Colonic mucosa (tissue), 4 donors: ENCODE measurements around the gene MVK. TPM values are rescaled to one million over a fixed set of nuclear protein-coding genes. Genes with fewer than 3 reads are reported as not detected.

Experiments
- DNase-seq: peaks from one replicate; pipeline ENCODE4 v3.0.0-alpha.2; 2020
- H3K27ac ChIP-seq: fragments of 200-600 bp; one replicate; pipeline ENCODE4 v1.8.0; 2021
- H3K27me3 ChIP-seq: fragments of 200-600 bp; one replicate; pipeline ENCODE4 v1.8.0; 2021
- H3K36me3 ChIP-seq: fragments of 200-600 bp; one replicate; pipeline ENCODE4 v1.8.0; 2021
- H3K4me1 ChIP-seq: fragments of 200-600 bp; one replicate; pipeline ENCODE4 v1.8.0; 2021; ENCODE audit warnings: mild to moderate bottlenecking
- H3K4me3 ChIP-seq: fragments of 200-600 bp; one replicate; pipeline ENCODE4 v1.8.0; 2021
- H3K9ac ChIP-seq, 2 donors: one replicate each; pipeline ENCODE4 v1.7.0; 2013; ENCODE audit warnings: control low read depth in 2 of 2, low read depth in 2 of 2, low read length in 2 of 2
- H3K9me3 ChIP-seq: fragments of 200-600 bp; one replicate; pipeline ENCODE4 v1.8.0; 2021
- intact Hi-C: fragments of 100-400 bp; cut with DNase I; formaldehyde crosslinking; loops from one replicate; pipeline ENCODE4 v1.14.1; 2022
- total RNA-seq, 2 donors: library from RNA; stranded (reverse); fragmentation: NEBNext Ultra II Directional in 1 of 2; extraction: Animal tissue kit (Norgen Biotek cat#: 25700) in 1 of 2; gene quantifications; one replicate each; pipeline ENCODE4 v1.2.1, GENCODE V29; 2021
- TF ChIP-seq, protein P1 (sequence below): fragments of 200-600 bp; IDR thresholded peaks from one replicate; pipeline ENCODE4 v1.8.0; 2022; ENCODE audit warnings: antibody characterized with exemption, mild to moderate bottlenecking
- donor health status: healthy.
- donor health status: DM: no; HTN: no; CAD: no.
- donor health status: DM: no; HTN: no; CAD: no.

MVK gene
- total RNA-seq, 2 donors from 2014 or later: 29.6 to 38.9 TPM

DNA sequence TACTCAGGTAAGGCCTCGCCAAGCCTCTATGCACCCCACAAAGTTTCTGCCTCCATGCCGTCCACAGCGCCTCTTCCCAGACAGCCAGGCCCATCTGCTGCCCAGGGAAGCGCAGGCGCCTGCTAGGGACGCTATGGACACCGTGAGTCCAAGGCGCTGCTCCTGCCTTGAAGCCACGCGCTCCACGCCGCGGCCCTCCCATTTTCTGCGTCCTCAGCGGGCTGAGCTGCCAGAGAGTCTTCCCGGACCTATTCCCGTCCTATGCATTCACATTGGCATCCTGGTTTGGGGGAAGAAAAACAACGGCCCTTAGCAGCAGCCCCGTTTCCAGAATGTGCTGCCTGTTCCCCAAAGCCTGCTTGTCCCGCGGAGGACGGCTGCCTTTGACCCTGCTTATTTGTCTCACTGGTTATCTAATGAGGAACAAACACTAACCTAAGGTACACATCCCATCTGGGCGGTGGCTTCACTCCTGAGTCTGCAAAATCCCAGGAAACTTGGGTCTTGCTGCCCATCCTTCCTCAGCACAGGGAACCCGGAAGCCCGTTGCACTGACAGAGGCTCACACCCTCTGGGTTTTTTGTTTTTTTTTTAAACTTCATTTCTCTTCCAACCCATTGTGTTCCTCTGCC lies 38.2 kb upstream of the MVK start:
- H3K4me3 ChIP-seq: no peak overlapping the region
- no peak for DNase-seq
- no peaks in the 10 kb centered on the region for H3K36me3 ChIP-seq
- intact Hi-C loops: no loop called here
- H3K27ac ChIP-seq: no peak overlapping the region
- no peak overlapping the region for H3K9ac ChIP-seq
- no peaks in the 10 kb centered on the region for H3K9me3 ChIP-seq
- TF ChIP-seq, protein P1, sequence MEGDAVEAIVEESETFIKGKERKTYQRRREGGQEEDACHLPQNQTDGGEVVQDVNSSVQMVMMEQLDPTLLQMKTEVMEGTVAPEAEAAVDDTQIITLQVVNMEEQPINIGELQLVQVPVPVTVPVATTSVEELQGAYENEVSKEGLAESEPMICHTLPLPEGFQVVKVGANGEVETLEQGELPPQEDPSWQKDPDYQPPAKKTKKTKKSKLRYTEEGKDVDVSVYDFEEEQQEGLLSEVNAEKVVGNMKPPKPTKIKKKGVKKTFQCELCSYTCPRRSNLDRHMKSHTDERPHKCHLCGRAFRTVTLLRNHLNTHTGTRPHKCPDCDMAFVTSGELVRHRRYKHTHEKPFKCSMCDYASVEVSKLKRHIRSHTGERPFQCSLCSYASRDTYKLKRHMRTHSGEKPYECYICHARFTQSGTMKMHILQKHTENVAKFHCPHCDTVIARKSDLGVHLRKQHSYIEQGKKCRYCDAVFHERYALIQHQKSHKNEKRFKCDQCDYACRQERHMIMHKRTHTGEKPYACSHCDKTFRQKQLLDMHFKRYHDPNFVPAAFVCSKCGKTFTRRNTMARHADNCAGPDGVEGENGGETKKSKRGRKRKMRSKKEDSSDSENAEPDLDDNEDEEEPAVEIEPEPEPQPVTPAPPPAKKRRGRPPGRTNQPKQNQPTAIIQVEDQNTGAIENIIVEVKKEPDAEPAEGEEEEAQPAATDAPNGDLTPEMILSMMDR: no peak
- H3K4me1 ChIP-seq: no peaks in the 10 kb centered on the region
- no peaks in the 10 kb centered on the region for H3K27me3 ChIP-seq

DNA sequence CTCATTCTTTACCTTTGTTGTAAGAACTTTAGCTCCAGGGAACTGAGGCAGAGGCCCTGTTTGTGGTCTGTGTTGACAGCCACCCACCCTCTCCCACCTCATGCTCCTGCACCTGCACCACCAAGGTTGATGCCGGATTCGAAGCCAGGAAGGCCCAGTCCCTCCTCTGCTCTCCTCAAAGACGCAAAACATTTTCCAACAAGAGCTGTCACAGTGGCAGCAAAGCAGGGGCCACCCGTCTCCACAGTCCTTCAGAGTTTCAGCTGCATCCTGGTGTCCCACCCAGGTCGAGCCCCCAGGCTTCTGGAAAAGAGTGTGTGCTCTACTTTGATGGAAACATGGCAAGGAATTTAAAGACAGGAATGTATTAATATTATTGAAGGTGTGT lies 37.7 kb upstream of the MVK start:
- DNase-seq: no peak
- Histone ChIP-seq H3K36me3 (no peaks in the 10 kb centered on the region), H3K27me3 (no peaks in the 10 kb centered on the region), H3K9me3 (no peaks in the 10 kb centered on the region), H3K4me1 (no peaks in the 10 kb centered on the region), H3K4me3 (no peak overlapping the region), H3K27ac (no peak overlapping the region), H3K9ac (no peak overlapping the region)
- TF ChIP-seq, protein P1: no peak
- intact Hi-C loops: no loop called here

DNA sequence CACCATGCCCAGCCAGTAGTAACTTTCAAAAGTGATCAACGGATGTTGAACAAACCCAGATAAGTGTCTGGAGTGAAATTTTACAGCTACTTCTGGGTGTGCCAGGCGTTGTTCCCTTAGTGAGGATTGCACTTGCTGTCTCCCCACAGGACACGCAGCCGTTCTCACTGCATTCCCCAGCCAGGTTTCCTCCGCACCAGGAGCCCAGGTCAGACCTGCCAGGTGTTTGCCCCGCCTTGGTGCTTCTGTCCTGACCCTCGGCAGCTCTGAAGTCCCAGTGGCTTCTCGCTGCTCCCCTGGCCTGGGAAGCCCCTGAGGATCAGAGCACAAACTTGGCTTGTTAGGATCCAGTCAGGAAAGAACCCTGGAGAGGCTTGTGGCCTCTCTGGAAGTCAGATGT lies 36.5 kb upstream of the MVK start:
- intact Hi-C loops: no loop called here
- Histone ChIP-seq H3K9me3 (no peaks in the 10 kb centered on the region), H3K36me3 (no peaks in the 10 kb centered on the region), H3K4me1 (no peaks in the 10 kb centered on the region), H3K27ac (no peak overlapping the region), H3K9ac (no peak overlapping the region), H3K27me3 (no peaks in the 10 kb centered on the region), H3K4me3 (no peak overlapping the region)
- no peak for DNase-seq
- TF ChIP-seq, protein P1: no peak

DNA sequence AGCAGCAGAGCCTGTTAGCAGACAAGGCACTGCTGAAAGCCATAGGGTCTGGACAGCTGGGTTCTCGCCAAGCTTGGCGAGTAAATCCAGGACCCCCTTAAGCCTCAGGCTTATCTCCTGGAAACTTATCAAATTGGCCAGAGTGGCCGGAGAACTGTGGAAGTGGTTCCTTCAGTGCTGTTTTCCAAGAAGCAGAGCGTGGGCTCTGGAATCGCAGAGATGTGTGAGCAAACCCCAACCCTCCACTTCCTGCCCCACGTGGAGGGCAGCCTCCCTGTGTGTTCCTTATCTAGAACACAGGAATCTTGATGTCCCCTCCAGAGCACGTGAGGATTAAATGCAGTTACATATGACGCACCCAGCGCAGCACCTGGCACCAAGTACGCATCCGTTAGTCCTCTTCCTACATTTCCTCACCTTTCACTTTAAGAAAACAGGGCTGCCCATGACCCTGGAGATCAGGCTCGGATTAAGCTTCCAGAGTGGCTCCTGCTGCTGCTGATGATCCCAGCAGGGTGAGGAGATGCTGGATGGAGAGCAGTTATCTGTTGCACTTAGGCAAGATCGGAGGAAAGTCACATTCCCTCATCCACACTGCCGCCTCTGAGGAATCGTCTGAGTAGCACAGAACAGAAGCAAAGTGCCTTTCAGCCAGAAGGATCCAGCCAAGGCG lies 35.3 kb upstream of the MVK start:
- Histone ChIP-seq H3K9ac (no peak overlapping the region), H3K36me3 (no peaks in the 10 kb centered on the region), H3K4me1 (no peaks in the 10 kb centered on the region), H3K27ac (no peak overlapping the region), H3K27me3 (no peaks in the 10 kb centered on the region), H3K4me3 (no peak overlapping the region), H3K9me3 (no peaks in the 10 kb centered on the region)
- DNase-seq: no peak
- TF ChIP-seq, protein P1: no peak
- intact Hi-C loops: no loop called here

DNA sequence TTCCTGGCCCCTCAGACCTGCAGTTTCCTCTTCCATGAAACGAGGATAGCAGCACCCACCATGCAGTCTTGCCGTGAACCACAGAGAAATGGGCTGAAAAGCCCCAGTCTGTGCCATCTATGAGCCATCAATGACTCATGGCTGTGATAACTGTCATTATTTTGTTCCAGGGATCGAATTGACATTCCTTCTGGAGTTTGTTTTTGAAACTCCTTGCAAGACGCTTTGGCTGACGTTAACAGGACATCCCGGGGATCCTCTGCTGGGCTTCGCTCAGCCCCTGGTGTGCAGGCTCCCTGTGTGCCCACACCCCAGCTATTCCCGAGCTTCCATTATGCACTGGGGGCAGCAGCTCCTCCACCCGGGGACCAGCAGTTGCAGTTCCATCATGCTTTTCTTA lies 34.1 kb upstream of the MVK start:
- Histone ChIP-seq H3K27me3 (no peaks in the 10 kb centered on the region), H3K4me1 (no peaks in the 10 kb centered on the region), H3K9ac (no peak overlapping the region), H3K9me3 (no peaks in the 10 kb centered on the region), H3K4me3 (no peak overlapping the region), H3K27ac (no peak overlapping the region), H3K36me3 (no peaks in the 10 kb centered on the region)
- intact Hi-C loops: no loop called here
- TF ChIP-seq, protein P1: no peak
- DNase-seq: no peak
